ENCODE results near the gene ELMOD3.
A peak's percentile ranks its signal among the peaks of the same experiment; 100 is the strongest.
"Not testable (repeated sequence)": the region's sequence is repeated elsewhere in the genome, so short reads cannot be mapped to it uniquely, and the experiment has no call there.

The ELMOD3 gene

GRCh38 chr2:85377083-85377482, 22.5 kb downstream of the ELMOD3 start:
- DNase-seq = no peak

DNA sequence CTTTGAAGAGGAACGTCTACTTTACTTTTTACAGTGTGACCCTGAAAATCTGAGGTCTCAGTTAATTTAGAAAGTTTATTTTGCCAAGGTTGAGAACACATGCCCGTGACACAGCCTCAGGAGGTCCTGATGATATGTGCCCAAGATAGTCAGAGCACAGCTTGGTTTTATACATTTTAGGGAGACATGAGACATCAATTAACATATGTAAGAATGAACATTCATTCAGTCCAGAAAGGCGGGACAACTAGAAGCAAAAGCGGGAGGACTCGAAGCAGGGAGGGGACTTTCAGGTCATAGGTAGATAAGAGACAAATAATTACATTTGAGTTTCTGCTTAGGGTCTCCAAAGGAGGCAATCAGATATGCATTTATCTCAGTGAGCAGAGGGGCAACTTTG, 23.7 kb downstream of the ELMOD3 start:
- no peak for DNase-seq

DNA sequence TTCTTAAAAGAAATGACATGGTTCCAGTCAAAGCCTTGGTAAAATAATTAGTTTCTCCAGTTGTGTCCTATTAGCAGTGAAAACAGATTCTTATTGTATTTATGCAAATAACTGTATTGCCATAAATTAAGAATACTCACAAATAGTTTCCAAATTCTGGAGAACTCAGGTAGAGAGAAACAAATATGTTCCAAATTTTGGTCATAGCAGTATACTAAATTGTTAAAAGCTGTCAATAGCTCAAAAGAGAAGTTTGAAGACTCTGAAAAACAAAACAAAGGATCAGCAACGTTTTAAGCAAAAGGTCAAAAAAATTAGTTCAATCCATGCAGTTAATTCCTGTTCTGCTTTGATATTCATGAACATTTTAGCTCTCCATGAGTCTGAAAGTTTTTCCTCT, 25.5 kb downstream of the ELMOD3 start:
- DNase-seq = no peak

DNA sequence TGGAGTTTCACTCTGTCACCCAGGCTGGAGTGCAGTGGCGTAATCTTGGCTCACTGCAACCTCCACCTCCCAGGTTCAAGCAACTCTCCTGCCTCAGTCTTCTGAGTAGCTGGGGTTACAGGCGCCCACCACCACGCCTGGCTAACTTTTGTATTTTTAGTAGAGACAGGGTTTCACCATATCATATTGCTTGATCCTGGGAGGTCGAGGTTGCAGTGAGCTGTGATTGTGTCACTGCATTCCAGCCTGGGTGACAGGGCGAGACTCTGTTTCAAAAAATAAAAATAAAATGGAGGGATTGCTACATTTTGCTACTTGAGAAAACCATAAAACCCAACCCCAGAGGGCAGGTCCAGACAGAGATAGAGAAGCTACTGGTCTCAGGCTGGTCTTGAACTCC, 28.6 kb downstream of the ELMOD3 start:
- DNase-seq = not testable (repeated sequence)

DNA sequence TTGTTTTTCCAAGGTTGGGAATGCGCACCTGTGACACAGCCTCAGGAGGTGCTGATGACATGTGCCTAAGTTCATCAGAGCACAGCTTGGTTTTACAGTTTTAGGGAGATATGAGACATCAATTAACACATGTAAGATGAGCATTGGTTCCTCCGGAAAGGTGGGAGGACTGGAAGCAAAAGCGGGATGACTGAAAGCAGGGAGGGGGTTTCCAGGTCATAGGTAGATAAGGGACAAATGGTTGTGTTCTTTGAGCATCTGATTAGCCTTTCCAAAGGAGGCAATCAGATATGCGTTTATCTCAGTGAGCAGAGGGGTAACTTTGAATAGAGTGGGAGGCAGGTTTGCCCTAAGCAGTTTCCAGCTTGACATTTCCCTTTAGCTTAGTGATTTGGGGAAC, 29.3 kb downstream of the ELMOD3 start:
- DNase-seq = no peak

DNA sequence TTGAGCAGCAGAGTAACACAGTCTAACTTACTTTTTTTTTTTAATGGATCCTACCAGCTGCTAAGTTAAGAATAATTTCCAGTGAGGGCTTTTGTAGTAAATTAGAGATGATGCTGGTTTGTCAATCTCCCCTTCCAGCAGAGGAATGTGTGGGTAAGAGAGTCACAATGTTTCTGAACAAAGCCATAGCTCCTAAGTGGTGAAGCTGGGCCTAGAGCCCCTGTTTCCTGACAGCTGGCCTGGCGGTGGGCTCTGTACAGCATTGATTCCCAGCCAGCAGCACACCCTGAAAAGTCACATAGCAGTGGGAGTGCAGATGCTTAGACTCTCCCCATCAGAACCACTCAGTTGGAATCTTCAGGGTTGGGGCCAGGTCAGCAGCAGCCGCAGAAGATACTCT, 31.2 kb downstream of the ELMOD3 start:
- no peak for DNase-seq

DNA sequence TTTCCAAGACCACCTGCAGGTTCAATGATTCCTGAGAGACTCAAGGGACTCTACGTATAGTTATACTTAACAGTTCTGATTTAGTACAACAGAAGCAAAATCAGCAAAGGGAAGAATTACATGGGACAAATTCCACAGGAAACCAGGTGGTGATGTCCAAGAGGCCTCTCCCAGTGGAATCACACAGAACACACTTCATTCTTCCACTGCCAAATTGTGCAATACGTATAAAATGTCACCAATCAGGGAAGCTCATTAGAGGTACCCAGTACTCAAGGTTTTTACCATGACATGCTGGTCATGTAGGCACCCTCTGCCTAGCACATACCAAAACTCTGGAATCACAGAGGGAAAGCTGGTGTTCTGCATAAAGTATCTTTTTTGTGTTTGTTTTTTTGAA, 33.2 kb downstream of the ELMOD3 start:
- DNase-seq = no peak

DNA sequence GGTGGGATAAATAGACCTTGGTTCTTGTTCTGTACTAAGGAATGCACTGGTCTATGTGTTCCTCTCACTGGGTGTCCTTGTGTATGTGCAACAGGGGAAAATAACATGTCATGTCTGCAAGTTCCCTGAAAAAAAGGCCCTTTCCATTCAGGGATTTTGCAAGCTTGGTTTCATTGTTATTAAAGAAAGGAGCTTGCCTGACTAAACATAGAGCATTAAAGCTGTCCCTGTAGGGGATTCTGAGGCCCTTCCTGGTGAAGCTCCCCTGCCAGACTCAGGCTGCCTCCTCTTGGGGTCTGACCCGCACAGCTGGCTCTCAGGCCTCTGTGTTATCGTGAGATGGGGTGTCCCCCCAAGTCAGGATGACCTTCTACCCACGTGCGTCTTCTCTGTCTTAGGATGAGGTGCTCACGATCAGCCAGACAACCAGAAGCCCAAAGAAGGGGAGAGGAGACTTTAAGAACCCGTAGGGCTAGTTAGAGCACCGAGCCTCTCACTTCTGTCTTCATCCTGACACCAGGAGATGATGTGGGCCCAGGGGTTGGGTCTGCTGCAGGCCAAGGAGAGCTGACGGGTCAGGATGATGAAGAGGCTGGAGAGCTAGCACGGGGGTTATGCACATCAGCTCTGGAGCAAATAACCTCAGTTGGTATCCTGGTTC, 34.4 kb downstream of the ELMOD3 start:
- DNase-seq = no peak

- peak; percentile 22 for DNase-seq
Measured at GRCh38 chr2:85390941-85391669, 36.5 kb downstream of the ELMOD3 start.

GRCh38 chr2:85393836-85394235, 39.3 kb downstream of the ELMOD3 start:
- no peak for DNase-seq

- DNase-seq = no peak
Measured at GRCh38 chr2:85394261-85394681, 39.7 kb downstream of the ELMOD3 start.

DNA sequence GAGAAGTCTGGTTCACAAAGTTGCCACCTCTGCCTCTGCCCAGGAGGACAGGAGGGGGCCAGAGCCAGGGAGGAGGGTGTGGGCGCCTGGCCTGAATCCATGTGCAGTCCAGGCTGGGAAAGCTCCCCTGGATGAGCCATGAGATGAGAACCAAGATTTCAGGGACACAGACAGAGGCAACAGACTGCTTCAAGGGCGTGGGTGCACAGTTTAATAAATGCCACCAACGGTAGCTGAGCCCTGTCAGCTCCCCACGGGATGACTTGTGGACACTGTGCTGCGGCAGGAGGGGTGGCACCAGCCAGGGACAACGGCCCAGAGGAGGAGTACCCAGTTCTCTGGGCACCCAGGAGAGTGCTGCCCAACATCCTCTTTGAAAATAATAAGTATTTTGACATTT, 40.4 kb downstream of the ELMOD3 start:
- no peak for DNase-seq

DNA sequence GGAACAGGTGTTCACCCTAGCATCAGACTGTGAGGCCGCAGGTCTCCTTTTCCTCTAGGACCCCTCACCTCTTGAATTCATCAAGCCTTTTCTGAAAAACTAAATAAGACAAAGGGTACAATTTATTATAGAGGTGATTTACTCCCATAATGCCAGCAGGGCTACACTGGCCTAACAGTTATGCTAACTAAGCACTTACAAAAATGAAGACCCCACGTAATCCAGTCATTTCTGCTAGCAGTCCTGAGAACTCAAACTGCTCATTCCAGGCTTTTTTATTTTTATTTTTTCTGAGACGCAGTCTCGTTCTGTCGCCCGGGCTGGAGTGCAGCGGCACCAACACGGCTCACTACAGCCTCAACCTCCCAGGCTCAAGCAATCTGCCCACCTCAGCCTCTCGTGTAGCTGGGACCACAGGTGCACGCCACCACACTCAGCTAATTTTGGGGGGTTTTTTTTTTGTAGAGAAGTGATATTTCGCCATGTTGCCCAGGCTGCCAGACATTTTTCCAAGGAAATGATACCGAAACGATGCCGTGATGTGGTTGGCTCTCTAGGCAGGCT, 41.4 kb downstream of the ELMOD3 start:
- no peak for DNase-seq

GRCh38 chr2:85396531-85397470, 42.2 kb downstream of the ELMOD3 start:
- DNase-seq = no peak

DNA sequence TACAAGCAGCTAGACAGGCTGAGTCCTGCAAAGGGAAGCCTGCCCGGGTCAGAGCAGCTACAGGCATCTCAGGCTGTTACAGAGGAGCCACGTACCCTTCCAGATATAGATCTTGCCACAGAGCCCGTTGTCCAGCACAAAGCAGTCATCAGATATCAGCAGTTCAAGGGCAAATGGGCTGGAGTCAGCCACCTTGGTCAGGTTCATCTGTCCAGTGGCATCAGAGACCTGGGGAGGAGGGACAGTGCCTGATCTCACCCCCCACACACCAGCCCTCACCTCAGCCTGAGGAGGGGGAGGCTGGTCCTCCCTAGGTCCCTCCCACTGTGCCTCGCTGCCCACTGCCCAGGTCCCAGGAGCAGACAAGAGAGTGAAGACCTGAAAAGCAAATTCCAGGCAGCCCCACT, 43.4 kb downstream of the ELMOD3 start:
- no peak for DNase-seq

DNA sequence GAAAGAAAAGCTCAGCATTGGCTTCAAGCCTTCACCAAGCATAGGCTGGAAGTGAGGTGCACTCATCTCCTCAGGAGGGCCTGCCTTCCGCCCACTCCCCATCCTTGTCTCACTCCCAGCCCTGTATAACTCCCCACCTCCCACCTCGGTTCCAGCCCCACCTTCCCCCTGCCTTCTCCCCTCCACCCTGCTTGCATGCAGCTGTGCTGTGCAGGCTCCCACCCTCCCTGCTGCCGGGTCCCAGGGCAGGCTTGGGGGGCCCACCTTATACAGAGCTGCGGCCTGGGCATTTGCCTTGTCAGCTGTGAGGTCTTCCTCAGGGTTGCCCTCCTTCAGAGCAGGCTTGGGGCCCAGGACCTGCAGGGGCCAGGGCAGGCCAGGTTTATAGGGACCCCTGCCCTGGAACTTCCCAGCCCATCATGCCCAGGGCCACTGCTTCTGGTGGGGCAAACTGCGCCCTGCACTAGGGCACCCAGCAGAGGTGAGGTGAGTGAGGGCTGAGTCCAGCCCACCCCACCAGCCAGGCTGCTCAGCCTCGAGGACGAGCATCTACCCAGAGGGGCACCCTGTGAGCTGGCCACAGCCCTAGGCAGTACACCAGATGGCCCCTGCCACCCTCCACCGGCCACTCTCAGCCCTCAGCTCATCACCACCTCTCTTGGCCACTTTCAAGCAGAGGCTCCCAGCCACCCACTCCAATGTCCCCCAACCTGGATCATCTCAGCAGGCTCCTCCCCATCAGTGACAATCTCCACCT, 44.0 kb downstream of the ELMOD3 start:
- no peak for DNase-seq

- DNase-seq = no peak
Measured at GRCh38 chr2:85399183-85399455, 44.5 kb downstream of the ELMOD3 start.

- no peak for DNase-seq
Measured at GRCh38 chr2:85400023-85400422, 45.5 kb downstream of the ELMOD3 start.

- no peak for DNase-seq
Measured at GRCh38 chr2:85400541-85401463, 46.2 kb downstream of the ELMOD3 start.

GRCh38 chr2:85401464-85401805, 46.9 kb downstream of the ELMOD3 start:
- DNase-seq = no peak

DNA sequence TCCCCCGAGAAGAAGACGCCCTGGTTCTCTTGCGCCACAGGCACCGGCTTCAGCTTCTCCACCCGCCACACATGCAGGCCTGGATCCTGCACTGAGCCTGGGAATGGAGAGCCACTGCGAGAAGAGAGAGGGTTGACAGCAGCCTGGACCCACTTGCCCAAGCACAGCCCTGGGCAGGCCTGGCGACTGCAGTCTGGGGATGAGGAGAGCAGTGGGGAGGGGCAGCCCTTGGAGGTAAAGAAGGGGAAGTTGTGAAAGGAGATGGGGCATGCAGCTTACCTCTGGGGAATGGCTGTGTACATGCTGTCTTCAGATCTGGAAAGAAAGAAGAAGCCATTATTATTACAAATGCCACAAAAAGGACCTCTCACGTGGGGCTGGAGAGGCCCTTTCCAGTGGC, 47.3 kb downstream of the ELMOD3 start:
- no peak for DNase-seq
